ENCODE data around the gene PRSS27.

DNA sequence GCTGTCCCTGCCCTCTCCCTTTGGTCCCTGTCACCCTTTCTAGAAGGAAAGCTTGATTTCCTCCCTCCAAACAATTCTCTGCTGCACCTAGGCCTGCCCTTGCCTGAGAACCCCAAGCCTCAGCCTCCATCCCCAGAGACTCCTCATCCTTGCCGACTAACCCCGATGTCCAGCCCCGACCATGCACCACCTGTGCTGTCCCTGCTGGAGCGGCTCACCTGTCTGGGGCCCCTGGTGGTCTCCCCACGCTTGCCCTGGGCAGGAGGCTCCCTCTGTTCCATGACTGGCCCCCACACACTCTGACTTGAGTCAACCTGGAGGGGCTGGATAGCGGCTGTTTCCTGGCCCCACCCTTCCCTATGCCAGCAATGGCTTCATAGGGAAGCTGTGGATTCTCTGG lies 20.5 kb upstream of the PRSS27 start:
- no peak for TF ChIP-seq TAF1 (IDR thresholded peaks at IDR 0.05; ENCODE audit: borderline replicate concordance, low read depth, low read length)
- TF ChIP-seq, protein P1, sequence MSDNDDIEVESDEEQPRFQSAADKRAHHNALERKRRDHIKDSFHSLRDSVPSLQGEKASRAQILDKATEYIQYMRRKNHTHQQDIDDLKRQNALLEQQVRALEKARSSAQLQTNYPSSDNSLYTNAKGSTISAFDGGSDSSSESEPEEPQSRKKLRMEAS (IDR thresholded peaks at IDR 0.05; ENCODE audit: low read depth) = no peak
- TF ChIP-seq, protein P2, sequence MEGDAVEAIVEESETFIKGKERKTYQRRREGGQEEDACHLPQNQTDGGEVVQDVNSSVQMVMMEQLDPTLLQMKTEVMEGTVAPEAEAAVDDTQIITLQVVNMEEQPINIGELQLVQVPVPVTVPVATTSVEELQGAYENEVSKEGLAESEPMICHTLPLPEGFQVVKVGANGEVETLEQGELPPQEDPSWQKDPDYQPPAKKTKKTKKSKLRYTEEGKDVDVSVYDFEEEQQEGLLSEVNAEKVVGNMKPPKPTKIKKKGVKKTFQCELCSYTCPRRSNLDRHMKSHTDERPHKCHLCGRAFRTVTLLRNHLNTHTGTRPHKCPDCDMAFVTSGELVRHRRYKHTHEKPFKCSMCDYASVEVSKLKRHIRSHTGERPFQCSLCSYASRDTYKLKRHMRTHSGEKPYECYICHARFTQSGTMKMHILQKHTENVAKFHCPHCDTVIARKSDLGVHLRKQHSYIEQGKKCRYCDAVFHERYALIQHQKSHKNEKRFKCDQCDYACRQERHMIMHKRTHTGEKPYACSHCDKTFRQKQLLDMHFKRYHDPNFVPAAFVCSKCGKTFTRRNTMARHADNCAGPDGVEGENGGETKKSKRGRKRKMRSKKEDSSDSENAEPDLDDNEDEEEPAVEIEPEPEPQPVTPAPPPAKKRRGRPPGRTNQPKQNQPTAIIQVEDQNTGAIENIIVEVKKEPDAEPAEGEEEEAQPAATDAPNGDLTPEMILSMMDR (IDR thresholded peaks at IDR 0.05) = no peak
- no peak for TF ChIP-seq TEAD4 (IDR thresholded peaks at IDR 0.05; ENCODE audit: borderline replicate concordance, insufficient read depth)
- TF ChIP-seq, protein P3, sequence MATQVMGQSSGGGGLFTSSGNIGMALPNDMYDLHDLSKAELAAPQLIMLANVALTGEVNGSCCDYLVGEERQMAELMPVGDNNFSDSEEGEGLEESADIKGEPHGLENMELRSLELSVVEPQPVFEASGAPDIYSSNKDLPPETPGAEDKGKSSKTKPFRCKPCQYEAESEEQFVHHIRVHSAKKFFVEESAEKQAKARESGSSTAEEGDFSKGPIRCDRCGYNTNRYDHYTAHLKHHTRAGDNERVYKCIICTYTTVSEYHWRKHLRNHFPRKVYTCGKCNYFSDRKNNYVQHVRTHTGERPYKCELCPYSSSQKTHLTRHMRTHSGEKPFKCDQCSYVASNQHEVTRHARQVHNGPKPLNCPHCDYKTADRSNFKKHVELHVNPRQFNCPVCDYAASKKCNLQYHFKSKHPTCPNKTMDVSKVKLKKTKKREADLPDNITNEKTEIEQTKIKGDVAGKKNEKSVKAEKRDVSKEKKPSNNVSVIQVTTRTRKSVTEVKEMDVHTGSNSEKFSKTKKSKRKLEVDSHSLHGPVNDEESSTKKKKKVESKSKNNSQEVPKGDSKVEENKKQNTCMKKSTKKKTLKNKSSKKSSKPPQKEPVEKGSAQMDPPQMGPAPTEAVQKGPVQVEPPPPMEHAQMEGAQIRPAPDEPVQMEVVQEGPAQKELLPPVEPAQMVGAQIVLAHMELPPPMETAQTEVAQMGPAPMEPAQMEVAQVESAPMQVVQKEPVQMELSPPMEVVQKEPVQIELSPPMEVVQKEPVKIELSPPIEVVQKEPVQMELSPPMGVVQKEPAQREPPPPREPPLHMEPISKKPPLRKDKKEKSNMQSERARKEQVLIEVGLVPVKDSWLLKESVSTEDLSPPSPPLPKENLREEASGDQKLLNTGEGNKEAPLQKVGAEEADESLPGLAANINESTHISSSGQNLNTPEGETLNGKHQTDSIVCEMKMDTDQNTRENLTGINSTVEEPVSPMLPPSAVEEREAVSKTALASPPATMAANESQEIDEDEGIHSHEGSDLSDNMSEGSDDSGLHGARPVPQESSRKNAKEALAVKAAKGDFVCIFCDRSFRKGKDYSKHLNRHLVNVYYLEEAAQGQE (IDR thresholded peaks at IDR 0.05; ENCODE audit: low read depth, low read length) = no peak
- TF ChIP-seq NRF1 (IDR thresholded peaks at IDR 0.05; ENCODE audit: low read depth, low read length) = no peak
- TF ChIP-seq, protein P4, sequence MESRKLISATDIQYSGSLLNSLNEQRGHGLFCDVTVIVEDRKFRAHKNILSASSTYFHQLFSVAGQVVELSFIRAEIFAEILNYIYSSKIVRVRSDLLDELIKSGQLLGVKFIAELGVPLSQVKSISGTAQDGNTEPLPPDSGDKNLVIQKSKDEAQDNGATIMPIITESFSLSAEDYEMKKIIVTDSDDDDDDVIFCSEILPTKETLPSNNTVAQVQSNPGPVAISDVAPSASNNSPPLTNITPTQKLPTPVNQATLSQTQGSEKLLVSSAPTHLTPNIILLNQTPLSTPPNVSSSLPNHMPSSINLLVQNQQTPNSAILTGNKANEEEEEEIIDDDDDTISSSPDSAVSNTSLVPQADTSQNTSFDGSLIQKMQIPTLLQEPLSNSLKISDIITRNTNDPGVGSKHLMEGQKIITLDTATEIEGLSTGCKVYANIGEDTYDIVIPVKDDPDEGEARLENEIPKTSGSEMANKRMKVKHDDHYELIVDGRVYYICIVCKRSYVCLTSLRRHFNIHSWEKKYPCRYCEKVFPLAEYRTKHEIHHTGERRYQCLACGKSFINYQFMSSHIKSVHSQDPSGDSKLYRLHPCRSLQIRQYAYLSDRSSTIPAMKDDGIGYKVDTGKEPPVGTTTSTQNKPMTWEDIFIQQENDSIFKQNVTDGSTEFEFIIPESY (IDR thresholded peaks at IDR 0.05; ENCODE audit: borderline replicate concordance, low read depth) = no peak
- no peak for TF ChIP-seq JUND (IDR thresholded peaks at IDR 0.05)
- TF ChIP-seq SMC3 (IDR thresholded peaks at IDR 0.05; ENCODE audit: low read depth, low read length) = no peak
- no peak for TF ChIP-seq RAD21 (IDR thresholded peaks at IDR 0.05; ENCODE audit: low read length)
- TF ChIP-seq FOSL2 (IDR thresholded peaks at IDR 0.05; ENCODE audit: borderline replicate concordance, low read depth) = no peak
- TF ChIP-seq YY1 (IDR thresholded peaks at IDR 0.05; ENCODE audit: low read depth) = no peak
- TF ChIP-seq POLR2AphosphoS5 (IDR thresholded peaks at IDR 0.05; ENCODE audit: low read depth, low read length) = no peak
- TF ChIP-seq MXI1 (IDR thresholded peaks at IDR 0.05; ENCODE audit: low read depth, low read length) = no peak
